ENCODE results near the gene WAPL.

The WAPL gene

DNA sequence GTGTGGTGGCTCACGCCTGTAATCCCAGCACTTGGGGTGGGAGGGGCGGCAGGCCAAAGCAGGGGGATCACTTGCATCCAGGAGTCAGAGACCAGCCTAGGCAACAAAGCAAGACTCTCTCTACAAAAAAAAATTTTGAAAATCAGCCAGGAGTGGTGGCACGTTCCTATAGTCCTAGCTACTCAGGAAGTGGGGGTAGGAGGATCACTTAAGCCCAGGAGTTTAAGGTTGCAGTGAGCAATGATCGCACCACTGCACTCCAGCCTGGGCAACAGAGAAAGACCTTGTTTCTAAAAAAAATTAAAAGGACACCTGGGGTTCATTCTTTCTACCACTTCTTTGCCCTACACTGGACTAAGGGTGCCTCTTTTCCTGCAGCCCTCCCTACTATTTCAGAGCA, 15.1 kb downstream of the WAPL start:
- peaks cover 33% of the 10 kb centered on the region for H3K79me2 ChIP-seq
- no peak overlapping the region for H2AFZ ChIP-seq
- no peaks in the 10 kb centered on the region for H3K27me3 ChIP-seq (ENCODE audit: control insufficient read depth, insufficient read depth, low read length)
- no peaks in the 10 kb centered on the region for H3K9me3 ChIP-seq (ENCODE audit: control insufficient read depth, low read length)
- H3K36me3 ChIP-seq (ENCODE audit: control insufficient read depth, insufficient read depth, low read length) = no peaks in the 10 kb centered on the region
- TF ChIP-seq, protein P1, sequence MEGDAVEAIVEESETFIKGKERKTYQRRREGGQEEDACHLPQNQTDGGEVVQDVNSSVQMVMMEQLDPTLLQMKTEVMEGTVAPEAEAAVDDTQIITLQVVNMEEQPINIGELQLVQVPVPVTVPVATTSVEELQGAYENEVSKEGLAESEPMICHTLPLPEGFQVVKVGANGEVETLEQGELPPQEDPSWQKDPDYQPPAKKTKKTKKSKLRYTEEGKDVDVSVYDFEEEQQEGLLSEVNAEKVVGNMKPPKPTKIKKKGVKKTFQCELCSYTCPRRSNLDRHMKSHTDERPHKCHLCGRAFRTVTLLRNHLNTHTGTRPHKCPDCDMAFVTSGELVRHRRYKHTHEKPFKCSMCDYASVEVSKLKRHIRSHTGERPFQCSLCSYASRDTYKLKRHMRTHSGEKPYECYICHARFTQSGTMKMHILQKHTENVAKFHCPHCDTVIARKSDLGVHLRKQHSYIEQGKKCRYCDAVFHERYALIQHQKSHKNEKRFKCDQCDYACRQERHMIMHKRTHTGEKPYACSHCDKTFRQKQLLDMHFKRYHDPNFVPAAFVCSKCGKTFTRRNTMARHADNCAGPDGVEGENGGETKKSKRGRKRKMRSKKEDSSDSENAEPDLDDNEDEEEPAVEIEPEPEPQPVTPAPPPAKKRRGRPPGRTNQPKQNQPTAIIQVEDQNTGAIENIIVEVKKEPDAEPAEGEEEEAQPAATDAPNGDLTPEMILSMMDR (IDR thresholded peaks at IDR 0.05) = no peak
- no peak overlapping the region for H3K4me2 ChIP-seq (ENCODE audit: low read length)
- no peak overlapping the region for H3K27ac ChIP-seq
- H3K4me3 ChIP-seq (ENCODE audit: low read depth, low read length) = no peak overlapping the region
- no peak overlapping the region for H3K9ac ChIP-seq
- H3K4me1 ChIP-seq = peaks cover 10% of the 10 kb centered on the region

DNA sequence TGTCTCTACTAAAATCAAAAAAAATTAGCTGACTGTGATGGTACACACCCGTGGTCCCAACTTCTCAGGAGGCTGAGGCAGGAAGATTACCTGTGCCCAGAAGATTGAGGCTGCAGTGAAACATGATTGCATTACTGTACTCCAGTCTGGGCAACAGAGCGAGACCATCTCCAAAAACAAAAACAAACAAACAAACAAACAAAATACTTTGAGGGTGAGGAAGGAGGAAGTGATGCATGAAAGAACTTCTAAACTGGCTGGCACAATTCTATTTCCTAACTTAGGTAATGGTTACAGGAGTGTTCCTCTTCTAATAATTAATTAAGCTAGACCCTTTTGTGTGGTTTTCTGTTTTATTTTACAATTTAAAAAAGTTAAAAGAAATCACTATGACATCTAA, 15.5 kb downstream of the WAPL start:
- TF ChIP-seq, protein P1 (IDR thresholded peaks at IDR 0.05) = no peak
- Histone ChIP-seq H3K27ac (no peak overlapping the region), H3K4me3 (ENCODE audit: low read depth, low read length) (no peak overlapping the region), H3K36me3 (ENCODE audit: control insufficient read depth, insufficient read depth, low read length) (no peaks in the 10 kb centered on the region), H2AFZ (no peak overlapping the region), H3K9me3 (ENCODE audit: control insufficient read depth, low read length) (no peaks in the 10 kb centered on the region), H3K4me1 (peaks cover 7% of the 10 kb centered on the region), H3K9ac (no peak overlapping the region), H3K79me2 (peaks cover 28% of the 10 kb centered on the region), H3K4me2 (ENCODE audit: low read length) (no peak overlapping the region), H3K27me3 (ENCODE audit: control insufficient read depth, insufficient read depth, low read length) (no peaks in the 10 kb centered on the region)

DNA sequence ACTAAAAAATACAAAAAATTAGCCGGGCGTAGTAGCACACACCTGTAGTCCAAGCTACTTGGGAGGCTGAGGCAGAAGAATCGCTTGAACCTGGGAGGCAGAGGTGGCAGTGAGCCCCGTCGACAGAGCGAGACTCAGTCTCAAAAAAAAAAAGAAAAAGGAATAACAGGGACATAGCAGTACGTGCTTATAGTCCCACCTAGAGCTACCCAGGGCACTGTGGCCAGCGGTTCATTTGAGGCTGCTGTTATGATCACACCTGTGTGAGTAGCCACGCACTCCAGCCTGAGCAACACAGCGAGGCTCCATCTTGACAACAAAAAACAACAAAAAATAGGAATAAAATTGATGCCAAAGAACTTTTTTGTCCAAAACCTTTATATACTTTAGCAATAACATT, 17.1 kb downstream of the WAPL start:
- Histone ChIP-seq H3K9me3 (ENCODE audit: control insufficient read depth, low read length) (no peaks in the 10 kb centered on the region), H3K4me1 (peaks cover 7% of the 10 kb centered on the region), H3K27ac (no peak overlapping the region), H3K27me3 (ENCODE audit: control insufficient read depth, insufficient read depth, low read length) (no peaks in the 10 kb centered on the region), H3K9ac (no peak overlapping the region), H3K79me2 (peaks cover 21% of the 10 kb centered on the region), H2AFZ (no peak overlapping the region), H3K4me2 (ENCODE audit: low read length) (no peak overlapping the region), H3K36me3 (ENCODE audit: control insufficient read depth, insufficient read depth, low read length) (no peaks in the 10 kb centered on the region), H3K4me3 (ENCODE audit: low read depth, low read length) (no peak overlapping the region)
- TF ChIP-seq, protein P1 (IDR thresholded peaks at IDR 0.05) = no peak

DNA sequence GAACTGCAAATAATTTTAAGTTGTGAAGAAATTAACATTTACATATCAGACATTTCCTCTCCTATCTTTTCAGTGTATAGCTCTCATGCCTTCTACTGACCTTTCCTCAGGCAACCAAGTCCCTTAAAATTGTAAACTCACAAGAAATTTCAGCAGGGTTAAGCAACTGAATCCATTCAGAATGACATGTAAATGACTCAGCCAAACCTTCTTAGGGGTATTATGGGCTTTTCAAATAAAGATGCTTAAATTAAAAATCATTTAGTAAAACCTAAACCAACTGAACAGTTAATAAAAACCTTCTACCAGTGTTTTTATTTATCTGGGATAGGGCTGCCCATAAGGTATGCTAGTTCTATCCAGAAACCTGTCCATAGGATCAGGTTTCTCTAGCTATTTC, 20.7 kb downstream of the WAPL start:
- Histone ChIP-seq H3K27me3 (ENCODE audit: control insufficient read depth, insufficient read depth, low read length) (no peaks in the 10 kb centered on the region), H2AFZ (no peak overlapping the region), H3K4me2 (ENCODE audit: low read length) (no peak overlapping the region), H3K27ac (no peak overlapping the region), H3K79me2 (peaks cover 13% of the 10 kb centered on the region), H3K9ac (no peak overlapping the region), H3K4me1 (no peaks in the 10 kb centered on the region), H3K9me3 (ENCODE audit: control insufficient read depth, low read length) (no peaks in the 10 kb centered on the region), H3K36me3 (ENCODE audit: control insufficient read depth, insufficient read depth, low read length) (no peaks in the 10 kb centered on the region), H3K4me3 (ENCODE audit: low read depth, low read length) (no peak overlapping the region)
- TF ChIP-seq, protein P1 (IDR thresholded peaks at IDR 0.05) = no peak

DNA sequence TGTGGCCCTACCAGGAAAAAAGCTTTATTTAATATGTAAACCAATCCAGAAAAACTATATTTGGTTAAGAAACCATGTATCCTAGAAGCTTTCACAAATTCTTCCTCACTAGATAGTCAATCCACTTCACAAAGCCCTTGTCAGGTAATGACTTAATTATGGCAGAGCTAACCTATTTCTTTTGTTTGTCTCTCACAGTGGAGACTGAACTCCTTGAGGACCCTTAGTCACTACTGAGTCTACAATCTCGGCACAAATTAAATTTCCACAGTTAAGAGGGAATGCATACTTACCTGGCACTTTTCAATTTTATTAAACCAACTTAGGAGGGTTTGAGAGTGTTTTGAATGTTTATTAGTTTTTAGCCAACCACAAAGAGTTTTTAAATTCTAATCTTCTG, 23.0 kb downstream of the WAPL start:
- no peaks in the 10 kb centered on the region for H3K36me3 ChIP-seq (ENCODE audit: control insufficient read depth, insufficient read depth, low read length)
- peaks cover 14% of the 10 kb centered on the region for H3K79me2 ChIP-seq
- H3K27ac ChIP-seq = no peak overlapping the region
- H3K4me2 ChIP-seq (ENCODE audit: low read length) = no peak overlapping the region
- H3K4me1 ChIP-seq = no peaks in the 10 kb centered on the region
- no peaks in the 10 kb centered on the region for H3K27me3 ChIP-seq (ENCODE audit: control insufficient read depth, insufficient read depth, low read length)
- H2AFZ ChIP-seq = no peak overlapping the region
- H3K9ac ChIP-seq = no peak overlapping the region
- TF ChIP-seq, protein P1 (IDR thresholded peaks at IDR 0.05) = no peak
- no peak overlapping the region for H3K4me3 ChIP-seq (ENCODE audit: low read depth, low read length)
- no peaks in the 10 kb centered on the region for H3K9me3 ChIP-seq (ENCODE audit: control insufficient read depth, low read length)

Measured in parathyroid adenoma (tissue), 2 donors.